Right renal cortex interstitium (tissue), 3 donors: ENCODE measurements around the gene PCK2. TPM values are rescaled to one million over a fixed set of nuclear protein-coding genes. Genes with fewer than 3 reads are reported as not detected.

ENCODE experiments used
- DNase-seq, 3 donors: peaks; one replicate each; pipeline ENCODE4 v3.0.0-alpha.2; 2013; ENCODE audit warnings: low read depth in 3 of 3, low spot score in 2 of 3
- polyA plus RNA-seq, 3 donors: library from polyadenylated mRNA; unstranded; fragments of 120-200 nt; gene quantifications; one replicate each; pipeline ENCODE4 v1.2.1, GENCODE V29; 2013; ENCODE audit not compliant: insufficient read length in 3 of 3

Gene PCK2
- polyA plus RNA-seq, 3 donors, result 25.5 to 32.6 (median 27.3) TPM

DNA sequence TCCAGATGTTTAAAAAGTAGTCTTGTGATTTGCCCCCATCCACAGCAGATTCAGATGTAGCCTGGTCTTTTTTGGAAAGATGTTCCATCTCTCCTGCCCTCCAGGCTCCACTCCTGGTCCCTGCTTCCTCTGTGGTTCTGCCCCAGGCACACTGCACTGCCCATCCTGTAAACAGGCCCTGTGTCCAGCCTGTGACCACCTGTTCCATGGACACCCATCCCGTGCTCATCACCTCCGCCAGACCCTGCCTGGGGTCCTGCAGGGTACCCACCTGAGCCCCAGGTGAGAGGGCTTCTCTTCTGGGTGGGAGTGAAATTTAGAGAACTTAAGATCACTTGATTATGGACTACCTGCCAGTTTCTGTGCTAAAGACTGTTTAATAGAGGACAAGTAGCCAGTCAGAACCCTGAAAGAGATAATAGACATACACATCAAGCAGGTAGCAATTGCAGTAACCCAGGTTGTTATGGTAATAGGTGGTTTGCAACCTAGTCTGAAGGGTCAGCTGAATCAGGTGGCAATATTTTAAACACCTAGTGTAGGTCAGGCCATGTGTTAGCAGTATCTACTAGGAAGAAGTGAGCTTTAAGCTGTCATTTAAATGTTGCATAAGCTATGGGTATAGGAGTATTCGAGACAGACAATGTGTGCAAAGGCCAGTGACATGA lies 55.3 kb downstream of the PCK2 start:
- DNase-seq, result no peak

- no peak for DNase-seq
These were observed 56.0 kb downstream of the PCK2 start for GRCh38 chr14:24150061-24150460.

- DNase-seq, result no peak
These were observed 56.5 kb downstream of the PCK2 start for GRCh38 chr14:24150567-24150966.

GRCh38 chr14:24150993-24151392 lies 56.9 kb downstream of the PCK2 start:
- no peak for DNase-seq

DNA sequence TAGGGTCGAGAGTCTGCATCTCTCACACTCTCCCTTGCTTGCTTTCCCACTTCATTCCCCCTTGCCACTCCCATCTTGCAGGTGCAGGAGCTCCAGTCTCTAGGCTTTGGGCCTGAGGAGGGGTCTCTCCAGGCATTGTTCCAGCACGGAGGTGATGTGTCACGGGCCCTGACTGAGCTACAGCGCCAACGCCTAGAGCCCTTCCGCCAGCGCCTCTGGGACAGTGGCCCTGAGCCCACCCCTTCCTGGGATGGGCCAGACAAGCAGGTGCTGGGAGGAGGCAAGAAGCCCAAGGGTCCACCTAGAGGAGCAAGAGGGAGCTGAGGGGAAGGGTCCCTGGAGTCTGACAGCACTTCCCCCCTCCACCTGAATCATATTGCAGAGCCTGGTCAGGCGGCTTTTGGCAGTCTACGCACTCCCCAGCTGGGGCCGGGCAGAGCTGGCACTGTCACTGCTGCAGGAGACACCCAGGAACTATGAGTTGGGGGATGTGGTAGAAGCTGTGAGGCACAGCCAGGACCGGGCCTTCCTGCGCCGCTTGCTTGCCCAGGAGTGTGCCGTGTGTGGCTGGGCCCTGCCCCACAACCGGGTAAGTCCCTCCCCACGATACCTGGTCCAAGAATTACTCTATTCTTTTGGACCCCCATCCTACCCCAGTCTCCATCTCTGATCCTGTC lies 57.4 kb downstream of the PCK2 start:
- no peak for DNase-seq

Other genes with a start within 250 kb of the PCK2 start
- 10 to 100 TPM; 46.7 to 55.5 (median 49.6) TPM for gene DHRS4, start 140.5 kb upstream of the PCK2 start, polyA plus RNA-seq
- gene DHRS4L2, start 105.4 kb upstream of the PCK2 start, polyA plus RNA-seq, result 10 to 100 TPM; 30.8 to 43.1 (median 37.2) TPM
- gene CARMIL3, start 42.3 kb upstream of the PCK2 start, polyA plus RNA-seq, result 1 to 10 TPM; 1.0 to 2.0 (median 1.4) TPM
- gene CPNE6, start 22.7 kb upstream of the PCK2 start, polyA plus RNA-seq, result not detected
- gene DCAF11, start 20.5 kb downstream of the PCK2 start, polyA plus RNA-seq, result 10 to 100 TPM; 75.4 to 83.3 (median 77.3) TPM
- gene NRL, start 20.6 kb downstream of the PCK2 start, polyA plus RNA-seq, result 1 to 10 TPM; 1.8 to 3.7 (median 2.9) TPM
- under 1 TPM; 0.68 to 0.86 (median 0.79) TPM for gene FITM1, start 36.3 kb downstream of the PCK2 start, polyA plus RNA-seq
- 100 to 1,000 TPM; 216 to 231 (median 224) TPM for gene PSME1, start 41.9 kb downstream of the PCK2 start, polyA plus RNA-seq
- 10 to 100 TPM; 11.9 to 20.1 (median 15.3) TPM for gene EMC9, start 47.3 kb downstream of the PCK2 start, polyA plus RNA-seq
- 100 to 1,000 TPM; 165 to 179 (median 171) TPM for gene PSME2, start 52.3 kb downstream of the PCK2 start, polyA plus RNA-seq
- gene RNF31, start 53.2 kb downstream of the PCK2 start, polyA plus RNA-seq, result 10 to 100 TPM; 41.5 to 46.9 (median 43.4) TPM
- gene IRF9, start 67.0 kb downstream of the PCK2 start, polyA plus RNA-seq, result 10 to 100 TPM; 56.8 to 60.1 (median 57.5) TPM
- gene REC8, start 77.8 kb downstream of the PCK2 start, polyA plus RNA-seq, result 10 to 100 TPM; 47.5 to 51.6 (median 50.0) TPM
- gene IPO4, start 94.5 kb downstream of the PCK2 start, polyA plus RNA-seq, result 10 to 100 TPM; 31.4 to 35.6 (median 33.1) TPM
- gene TM9SF1, start 101.1 kb downstream of the PCK2 start, polyA plus RNA-seq, result 10 to 100 TPM; 36.9 to 40.9 (median 39.0) TPM
- 1 to 10 TPM; 3.2 to 4.1 (median 4.0) TPM for gene TSSK4, start 111.4 kb downstream of the PCK2 start, polyA plus RNA-seq
- 10 to 100 TPM; 50.7 to 61.2 (median 55.7) TPM for gene CHMP4A, start 119.2 kb downstream of the PCK2 start, polyA plus RNA-seq
- gene MDP1, start 121.8 kb downstream of the PCK2 start, polyA plus RNA-seq, result 10 to 100 TPM; 10.2 to 12.9 (median 12.5) TPM
- gene NEDD8, start 138.1 kb downstream of the PCK2 start, polyA plus RNA-seq, result 100 to 1,000 TPM; 253 to 284 (median 266) TPM
- gene GMPR2, start 138.6 kb downstream of the PCK2 start, polyA plus RNA-seq, result 100 to 1,000 TPM; 105 to 133 (median 125) TPM
- gene TINF2, start 148.3 kb downstream of the PCK2 start, polyA plus RNA-seq, result 10 to 100 TPM; 64.3 to 71.3 (median 67.3) TPM
- 1 to 10 TPM; 1.2 to 1.9 (median 1.2) TPM for gene TGM1, start 168.9 kb downstream of the PCK2 start, polyA plus RNA-seq
- gene RABGGTA, start 177.3 kb downstream of the PCK2 start, polyA plus RNA-seq, result 10 to 100 TPM; 18.2 to 19.0 (median 18.5) TPM
- gene DHRS1, start 205.5 kb downstream of the PCK2 start, polyA plus RNA-seq, result 10 to 100 TPM; 38.6 to 45.5 (median 42.6) TPM
- gene NOP9, start 205.5 kb downstream of the PCK2 start, polyA plus RNA-seq, result 10 to 100 TPM; 26.2 to 26.6 (median 26.4) TPM
- gene CIDEB, start 213.7 kb downstream of the PCK2 start, polyA plus RNA-seq, result 10 to 100 TPM; 28.5 to 29.4 (median 28.9) TPM
- gene LTB4R2, start 215.8 kb downstream of the PCK2 start, polyA plus RNA-seq, result 1 to 10 TPM; 1.8 to 2.2 (median 1.9) TPM
- 1 to 10 TPM; 2.4 to 2.9 (median 2.9) TPM for gene LTB4R, start 217.2 kb downstream of the PCK2 start, polyA plus RNA-seq
- 10 to 100 TPM; 12.8 to 23.7 (median 17.2) TPM for gene ADCY4, start 240.8 kb downstream of the PCK2 start, polyA plus RNA-seq
- 1 to 10 TPM; 2.3 to 3.6 (median 3.1) TPM for gene RIPK3, start 245.7 kb downstream of the PCK2 start, polyA plus RNA-seq